Neuronal stem cell (in vitro differentiated cells): Measurements from ENCODE around the gene TNIK.

ENCODE experiments used
- DNase-seq: peaks from one replicate; pipeline ENCODE4 v3.0.0-alpha.2; 2013; ENCODE audit warnings: low spot score
- H2AFZ ChIP-seq: one replicate; pipeline ENCODE4 v1.6.1; 2013; ENCODE audit warnings: mild to moderate bottlenecking, low read length, inconsistent platforms
- H2AK5ac ChIP-seq: 2 replicates; pipeline ENCODE4 v1.6.1; 2013; ENCODE audit warnings: low read depth, mild to moderate bottlenecking, inconsistent platforms, low read length, moderate library complexity, mixed read lengths
- H2BK120ac ChIP-seq: 2 replicates; pipeline ENCODE4 v1.6.1; 2013; ENCODE audit warnings: low read depth, mild to moderate bottlenecking, inconsistent platforms, low read length, moderate library complexity, mixed read lengths
- H2BK12ac ChIP-seq: one replicate; pipeline ENCODE4 v1.6.1; 2013; ENCODE audit warnings: low read length, inconsistent platforms
- H2BK15ac ChIP-seq: 2 replicates; pipeline ENCODE4 v1.6.1; 2013; ENCODE audit warnings: mild to moderate bottlenecking, low read length, inconsistent platforms, mixed read lengths
- H2BK5ac ChIP-seq: one replicate; pipeline ENCODE4 v1.6.1; 2013; ENCODE audit warnings: inconsistent platforms, mild to moderate bottlenecking, low read length, moderate library complexity
- H3K14ac ChIP-seq: one replicate; pipeline ENCODE4 v1.6.1; 2013; ENCODE audit warnings: low read length, inconsistent platforms
- H3K18ac ChIP-seq: 2 replicates; pipeline ENCODE4 v1.6.1; 2013; ENCODE audit warnings: low read length, inconsistent platforms
- H3K23ac ChIP-seq: 2 replicates; pipeline ENCODE4 v1.6.1; 2013; ENCODE audit warnings: low read depth, mild to moderate bottlenecking, mixed read lengths, low read length, inconsistent platforms; ENCODE audit not compliant: poor library complexity
- H3K27ac ChIP-seq: replicated peaks from 3 replicates; pipeline ENCODE4 v1.5.1; 2013; ENCODE audit warnings: low read length, inconsistent platforms
- H3K27me3 ChIP-seq, 3 experiments: 2 replicates each; pipeline ENCODE4 v1.6.1; 2013; ENCODE audit warnings: low read length in 3 of 3, mild to moderate bottlenecking in 2 of 3, inconsistent platforms in 1 of 3, low read depth in 1 of 3, mixed read lengths in 1 of 3, moderate library complexity in 1 of 3; ENCODE audit not compliant: control insufficient read depth in 3 of 3, insufficient read depth in 3 of 3
- H3K36me3 ChIP-seq, 2 donors: replicated peaks in 1 of 2; 2 replicates each; pipeline ENCODE4 v1.6.1; 2013; ENCODE audit warnings: low read length in 2 of 2; ENCODE audit not compliant: control insufficient read depth in 2 of 2, insufficient read depth in 2 of 2
- H3K4ac ChIP-seq: 2 replicates; pipeline ENCODE4 v1.6.1; 2013; ENCODE audit warnings: inconsistent platforms, mild to moderate bottlenecking, low read length, moderate library complexity
- H3K4me1 ChIP-seq, 2 donors: 1 replicate in 1 of 2; 2 replicates in 1 of 2; pipeline ENCODE4 v1.6.1; 2013; ENCODE audit warnings: low read length in 2 of 2, low read depth in 1 of 2; ENCODE audit not compliant: control insufficient read depth in 2 of 2, insufficient read depth in 1 of 2
- H3K4me2 ChIP-seq: one replicate; pipeline ENCODE4 v1.6.1; 2013; ENCODE audit warnings: mild to moderate bottlenecking, low read length, inconsistent platforms; ENCODE audit not compliant: insufficient read depth, poor library complexity, severe bottlenecking
- H3K4me3 ChIP-seq, 2 donors: 2 replicates each; pipeline ENCODE4 v1.5.1; 2013; ENCODE audit warnings: low read length in 2 of 2, mild to moderate bottlenecking in 2 of 2, inconsistent platforms in 1 of 2, moderate library complexity in 1 of 2
- H3K79me1 ChIP-seq: one replicate; pipeline ENCODE4 v1.6.1; 2013; ENCODE audit warnings: low read depth, mild to moderate bottlenecking, inconsistent platforms, low read length, moderate library complexity
- H3K9ac ChIP-seq: one replicate; pipeline ENCODE4 v1.6.1; 2013; ENCODE audit warnings: mild to moderate bottlenecking, low read depth, low read length, inconsistent platforms; ENCODE audit not compliant: poor library complexity
- H3K9me3 ChIP-seq, 2 donors: replicated peaks in 1 of 2; 2 replicates each; pipeline versions ENCODE3 to v1.6.1; 2013; ENCODE audit warnings: low read length in 2 of 2, mild to moderate bottlenecking in 2 of 2, inconsistent platforms in 1 of 2, low read depth in 1 of 2, mixed read lengths in 1 of 2, moderate library complexity in 1 of 2; ENCODE audit not compliant: control insufficient read depth in 2 of 2, insufficient read depth in 1 of 2
- H4K8ac ChIP-seq: one replicate; pipeline ENCODE4 v1.6.1; 2013; ENCODE audit warnings: low read depth, mild to moderate bottlenecking, inconsistent platforms, low read length, moderate library complexity
- H4K91ac ChIP-seq: one replicate; pipeline ENCODE4 v1.6.1; 2013; ENCODE audit warnings: low read length, low read depth, mild to moderate bottlenecking, inconsistent platforms; ENCODE audit not compliant: poor library complexity
- WGBS, 2 donors: extraction: QIAGEN DNeasy Blood & Tissue Kit; methylation state at CpG; one replicate each; pipeline ENCODE4 v1.1.7; 2013; ENCODE audit warnings: missing lambda C conversion rate in 2 of 2, mixed read lengths in 1 of 2; ENCODE audit not compliant: insufficient read length in 2 of 2, insufficient replicate concordance in 1 of 2; ENCODE audit errors: extremely low coverage in 2 of 2; 5-methylcytosine and 5-hydroxymethylcytosine counted together

TNIK gene

GRCh38 chr3:171270541-171270940, 189.7 kb downstream of the TNIK start:
- H3K18ac ChIP-seq, result no peak overlapping the region
- no peak overlapping the region for H3K4me3 ChIP-seq
- H3K4ac ChIP-seq, result no peak overlapping the region
- H4K91ac ChIP-seq, result no peak overlapping the region
- H2AFZ ChIP-seq, result no peak overlapping the region
- peaks cover 0 to 8% of the 10 kb centered on the region in 2 donors for H3K9me3 ChIP-seq
- no peak overlapping the region for H3K23ac ChIP-seq
- H3K4me2 ChIP-seq, result no peak overlapping the region
- H2BK120ac ChIP-seq, result no peak overlapping the region
- no peak overlapping the region for H3K9ac ChIP-seq
- no peak overlapping the region for H2AK5ac ChIP-seq
- H2BK12ac ChIP-seq, result no peak overlapping the region
- H3K14ac ChIP-seq, result no peak overlapping the region
- H3K4me1 ChIP-seq, result peaks cover 0 to 8% of the 10 kb centered on the region in 2 donors
- no peak overlapping the region for H2BK15ac ChIP-seq
- no peaks in the 10 kb centered on the region for H3K27me3 ChIP-seq
- H3K79me1 ChIP-seq, result no peaks in the 10 kb centered on the region
- H4K8ac ChIP-seq, result no peak overlapping the region
- 100% methylated on average over 2 of the region's 2 CpGs; no CpG with 5 or more reads in 1 of the 2 donors for WGBS, 2 donors
- H3K36me3 ChIP-seq, result no peaks in the 10 kb centered on the region
- no peak for DNase-seq
- no peak overlapping the region for H2BK5ac ChIP-seq
- H3K27ac ChIP-seq, result no peak overlapping the region

DNA sequence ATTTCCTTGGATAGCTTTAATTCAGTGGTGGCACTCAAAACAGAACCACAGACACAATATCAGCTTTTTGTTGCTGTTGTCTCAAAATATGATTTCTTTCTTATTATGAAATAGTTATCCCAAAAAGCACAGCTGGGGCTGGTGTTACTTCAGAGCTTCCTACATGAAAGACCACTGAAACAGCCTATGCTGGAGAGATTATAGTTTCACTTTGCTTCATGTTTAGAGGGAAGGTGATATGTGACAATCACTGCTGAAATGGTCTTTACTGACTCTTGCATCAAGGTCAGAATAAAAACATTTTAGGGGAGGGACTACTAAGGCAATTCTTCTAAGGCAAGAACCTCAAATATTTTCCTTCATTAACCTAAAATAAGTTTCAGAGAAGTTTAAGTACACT, 190.7 kb downstream of the TNIK start:
- Histone ChIP-seq H3K4ac (no peak overlapping the region), H2BK12ac (no peak overlapping the region)
- DNase-seq, result no peak

GRCh38 chr3:171268677-171269076, 191.5 kb downstream of the TNIK start:
- Histone ChIP-seq H3K4me3 (no peak overlapping the region), H2AK5ac (no peak overlapping the region), H4K91ac (no peak overlapping the region), H3K9me3 (peaks cover 0 to 8% of the 10 kb centered on the region in 2 donors), H3K23ac (no peak overlapping the region), H2AFZ (no peak overlapping the region), H3K4ac (no peak overlapping the region), H3K18ac (no peak overlapping the region), H3K27ac (no peak overlapping the region), H3K4me1 (peaks cover 0 to 8% of the 10 kb centered on the region in 2 donors), H2BK15ac (no peak overlapping the region), H2BK12ac (no peak overlapping the region), H3K79me1 (no peaks in the 10 kb centered on the region), H2BK120ac (no peak overlapping the region), H2BK5ac (no peak overlapping the region), H3K36me3 (no peaks in the 10 kb centered on the region), H3K9ac (no peak overlapping the region), H3K27me3 (no peaks in the 10 kb centered on the region), H3K14ac (no peak overlapping the region), H3K4me2 (no peak overlapping the region), H4K8ac (no peak overlapping the region)
- WGBS, 2 donors, result no CpG with 5 or more reads among the region's 1 CpG
- no peak for DNase-seq

More for the DNA sequence above, 190.7 kb downstream of the TNIK start:
- no peak overlapping the region for H4K8ac ChIP-seq
- H3K9ac ChIP-seq, result no peak overlapping the region
- H2BK5ac ChIP-seq, result no peak overlapping the region
- H2BK120ac ChIP-seq, result no peak overlapping the region
- H3K9me3 ChIP-seq, result peaks cover 0 to 8% of the 10 kb centered on the region in 2 donors
- no peak overlapping the region for H3K4me3 ChIP-seq
- no peaks in the 10 kb centered on the region for H3K36me3 ChIP-seq
- H4K91ac ChIP-seq, result no peak overlapping the region
- no peak overlapping the region for H3K18ac ChIP-seq
- H3K4me1 ChIP-seq, result peaks cover 0 to 8% of the 10 kb centered on the region in 2 donors
- H3K27me3 ChIP-seq, result no peaks in the 10 kb centered on the region
- H3K14ac ChIP-seq, result no peak overlapping the region
- H2BK15ac ChIP-seq, result no peak overlapping the region
- no peak overlapping the region for H3K23ac ChIP-seq
- H2AK5ac ChIP-seq, result no peak overlapping the region
- no peak overlapping the region for H2AFZ ChIP-seq
- no peak overlapping the region for H3K27ac ChIP-seq
- H3K4me2 ChIP-seq, result no peak overlapping the region
- no peaks in the 10 kb centered on the region for H3K79me1 ChIP-seq

GRCh38 chr3:171267104-171267503, 193.1 kb downstream of the TNIK start:
- H2AK5ac ChIP-seq, result no peak overlapping the region
- no peak overlapping the region for H3K27ac ChIP-seq
- no peaks in the 10 kb centered on the region for H3K79me1 ChIP-seq
- H3K23ac ChIP-seq, result no peak overlapping the region
- no peak overlapping the region for H2AFZ ChIP-seq
- H3K14ac ChIP-seq, result no peak overlapping the region
- no peak overlapping the region for H3K4ac ChIP-seq
- H2BK5ac ChIP-seq, result no peak overlapping the region
- no peak overlapping the region for H3K18ac ChIP-seq
- H3K4me2 ChIP-seq, result no peak overlapping the region
- no peak overlapping the region for H2BK15ac ChIP-seq
- peaks cover 0 to 3% of the 10 kb centered on the region in 2 donors for H3K9me3 ChIP-seq
- no peak overlapping the region for H4K8ac ChIP-seq
- no peak overlapping the region for H3K4me3 ChIP-seq
- H3K27me3 ChIP-seq, result no peaks in the 10 kb centered on the region
- H2BK12ac ChIP-seq, result no peak overlapping the region
- no peak overlapping the region for H2BK120ac ChIP-seq
- WGBS, 2 donors, result no CpG with 5 or more reads among the region's 1 CpG
- peaks cover 0 to 8% of the 10 kb centered on the region in 2 donors for H3K4me1 ChIP-seq
- no peaks in the 10 kb centered on the region for H3K36me3 ChIP-seq
- H3K9ac ChIP-seq, result no peak overlapping the region
- no peak overlapping the region for H4K91ac ChIP-seq
- DNase-seq, result no peak
